Mesothelial cell of epicardium (in vitro differentiated cells): ENCODE measurements around the gene LTBP1. TPM values are rescaled to one million over a fixed set of nuclear protein-coding genes. Genes with fewer than 3 reads are reported as not detected.
"Not testable (repeated sequence)": the region's sequence is repeated elsewhere in the genome, so short reads cannot be mapped to it uniquely, and the experiment has no call there.

Experiments
- DNase-seq, 2 experiments: peaks; one replicate each; pipeline ENCODE4 v3.0.0; 2021; ENCODE audit warnings: low spot score in 2 of 2; ENCODE audit not compliant: unreplicated experiment in 2 of 2
- H3K27ac Mint-ChIP-seq: 2 replicates; pipeline ENCODE4 v1.8.0; 2021; ENCODE audit warnings: mixed read lengths
- H3K27me3 Mint-ChIP-seq: 2 replicates; pipeline ENCODE4 v1.8.0; 2021; ENCODE audit warnings: low read depth, mixed read lengths
- H3K36me3 Mint-ChIP-seq: 2 replicates; pipeline ENCODE4 v1.8.0; 2021; ENCODE audit warnings: mixed read lengths
- H3K4me1 Mint-ChIP-seq: 2 replicates; pipeline ENCODE4 v1.8.0; 2021; ENCODE audit warnings: mixed read lengths
- H3K4me3 Mint-ChIP-seq: 2 replicates; pipeline ENCODE4 v1.8.0; 2021; ENCODE audit warnings: mild to moderate bottlenecking, moderate library complexity, mixed read lengths
- H3K9me3 Mint-ChIP-seq: 2 replicates; pipeline ENCODE4 v1.8.0; 2021; ENCODE audit warnings: mixed read lengths
- total RNA-seq: library from RNA; stranded (reverse); gene quantifications from 3 replicates; pipeline ENCODE4 v1.2.1, GENCODE V29; 2021
- TF ChIP-seq, protein P1 (sequence below): fragments of 200-600 bp; sonication (generic); IDR thresholded peaks from one replicate; pipeline ENCODE4 v1.5.0; 2021; ENCODE audit warnings: antibody characterized with exemption; ENCODE audit not compliant: unreplicated experiment

LTBP1 gene
- total RNA-seq, 1 donor from 2014 or later, result 80.2 TPM

GRCh38 chr2:33435518-33435917 is 488.8 kb downstream of the LTBP1 start:
- H3K36me3 Mint-ChIP-seq, result no peaks in the 10 kb centered on the region
- H3K4me3 Mint-ChIP-seq, result no peak overlapping the region
- TF ChIP-seq, protein P1, sequence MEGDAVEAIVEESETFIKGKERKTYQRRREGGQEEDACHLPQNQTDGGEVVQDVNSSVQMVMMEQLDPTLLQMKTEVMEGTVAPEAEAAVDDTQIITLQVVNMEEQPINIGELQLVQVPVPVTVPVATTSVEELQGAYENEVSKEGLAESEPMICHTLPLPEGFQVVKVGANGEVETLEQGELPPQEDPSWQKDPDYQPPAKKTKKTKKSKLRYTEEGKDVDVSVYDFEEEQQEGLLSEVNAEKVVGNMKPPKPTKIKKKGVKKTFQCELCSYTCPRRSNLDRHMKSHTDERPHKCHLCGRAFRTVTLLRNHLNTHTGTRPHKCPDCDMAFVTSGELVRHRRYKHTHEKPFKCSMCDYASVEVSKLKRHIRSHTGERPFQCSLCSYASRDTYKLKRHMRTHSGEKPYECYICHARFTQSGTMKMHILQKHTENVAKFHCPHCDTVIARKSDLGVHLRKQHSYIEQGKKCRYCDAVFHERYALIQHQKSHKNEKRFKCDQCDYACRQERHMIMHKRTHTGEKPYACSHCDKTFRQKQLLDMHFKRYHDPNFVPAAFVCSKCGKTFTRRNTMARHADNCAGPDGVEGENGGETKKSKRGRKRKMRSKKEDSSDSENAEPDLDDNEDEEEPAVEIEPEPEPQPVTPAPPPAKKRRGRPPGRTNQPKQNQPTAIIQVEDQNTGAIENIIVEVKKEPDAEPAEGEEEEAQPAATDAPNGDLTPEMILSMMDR, result no peak
- no peak overlapping the region for H3K27ac Mint-ChIP-seq
- no peaks in the 10 kb centered on the region for H3K9me3 Mint-ChIP-seq
- peaks cover 6% of the 10 kb centered on the region for H3K4me1 Mint-ChIP-seq
- DNase-seq, result no peak
- H3K27me3 Mint-ChIP-seq, result peaks cover 2% of the 10 kb centered on the region

DNA sequence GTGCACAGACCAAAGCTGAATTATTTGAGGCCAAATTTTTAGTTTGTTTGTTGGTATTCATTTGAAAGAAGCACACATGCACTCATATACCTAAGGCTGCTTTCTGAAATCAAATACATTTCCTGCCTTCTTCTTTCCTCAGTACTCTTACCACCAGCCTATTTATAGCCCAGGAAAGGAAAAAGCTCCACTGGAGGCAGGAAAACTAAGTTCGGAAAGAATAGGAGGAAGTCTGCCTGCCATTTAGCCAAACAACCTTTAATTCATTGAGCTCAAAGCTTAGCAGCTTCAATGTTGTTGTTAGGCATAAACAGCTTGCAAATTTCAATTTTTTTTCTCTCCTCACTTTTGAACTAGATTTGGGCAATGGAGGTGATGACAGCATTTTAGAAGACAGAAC is 489.3 kb downstream of the LTBP1 start:
- TF ChIP-seq, protein P1, result no peak
- no peaks in the 10 kb centered on the region for H3K9me3 Mint-ChIP-seq
- DNase-seq, result no peak
- peaks cover 6% of the 10 kb centered on the region for H3K4me1 Mint-ChIP-seq
- no peak overlapping the region for H3K4me3 Mint-ChIP-seq
- no peak overlapping the region for H3K27ac Mint-ChIP-seq
- no peaks in the 10 kb centered on the region for H3K36me3 Mint-ChIP-seq
- peaks cover 2% of the 10 kb centered on the region for H3K27me3 Mint-ChIP-seq

DNA sequence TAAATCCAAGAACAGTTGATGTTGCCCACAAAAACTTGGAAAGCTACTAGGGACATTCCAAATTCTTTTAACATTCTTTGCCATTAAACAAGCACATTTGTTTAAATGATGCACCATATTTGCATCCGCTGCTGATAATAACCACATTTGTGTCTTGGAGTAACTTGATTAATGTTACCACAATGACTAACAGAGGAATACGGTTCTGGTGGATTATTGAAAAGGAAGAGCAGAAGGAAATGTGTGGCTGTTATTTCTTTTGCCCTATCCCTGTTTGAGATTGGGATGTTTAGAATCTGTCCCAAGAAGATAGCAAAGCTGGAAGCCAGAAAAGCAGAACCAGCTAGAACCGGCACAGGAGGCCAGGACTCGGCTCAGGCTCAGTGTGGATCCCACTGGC is 490.5 kb downstream of the LTBP1 start:
- TF ChIP-seq, protein P1, result no peak
- Mint-ChIP-seq H3K27ac (no peak overlapping the region), H3K4me1 (peaks cover 6% of the 10 kb centered on the region), H3K36me3 (no peaks in the 10 kb centered on the region), H3K27me3 (no peaks in the 10 kb centered on the region), H3K4me3 (no peak overlapping the region), H3K9me3 (no peaks in the 10 kb centered on the region)
- DNase-seq, result no peak

DNA sequence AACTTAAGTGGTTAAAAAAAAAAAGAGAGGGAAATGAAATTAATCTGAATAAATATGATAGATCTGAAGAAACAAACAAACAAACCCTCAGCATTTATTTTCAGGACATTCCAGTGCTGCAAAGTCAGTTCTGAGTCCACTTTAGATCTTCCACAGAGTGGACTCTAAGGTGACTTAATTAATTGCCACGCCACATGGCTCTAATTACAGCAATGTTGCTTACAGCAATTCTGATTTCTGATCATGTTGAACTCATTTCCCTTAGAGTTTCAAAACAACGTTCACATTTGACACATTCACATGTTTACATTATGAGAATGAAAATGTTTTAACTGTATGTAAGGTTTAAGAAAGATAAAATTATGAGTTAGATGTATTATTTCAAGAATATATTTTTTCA is 491.1 kb downstream of the LTBP1 start:
- no peaks in the 10 kb centered on the region for H3K36me3 Mint-ChIP-seq
- no peak overlapping the region for H3K4me3 Mint-ChIP-seq
- H3K27me3 Mint-ChIP-seq, result no peaks in the 10 kb centered on the region
- TF ChIP-seq, protein P1, result no peak
- no peak overlapping the region for H3K27ac Mint-ChIP-seq
- no peaks in the 10 kb centered on the region for H3K9me3 Mint-ChIP-seq
- no peak for DNase-seq
- H3K4me1 Mint-ChIP-seq, result peaks cover 6% of the 10 kb centered on the region

DNA sequence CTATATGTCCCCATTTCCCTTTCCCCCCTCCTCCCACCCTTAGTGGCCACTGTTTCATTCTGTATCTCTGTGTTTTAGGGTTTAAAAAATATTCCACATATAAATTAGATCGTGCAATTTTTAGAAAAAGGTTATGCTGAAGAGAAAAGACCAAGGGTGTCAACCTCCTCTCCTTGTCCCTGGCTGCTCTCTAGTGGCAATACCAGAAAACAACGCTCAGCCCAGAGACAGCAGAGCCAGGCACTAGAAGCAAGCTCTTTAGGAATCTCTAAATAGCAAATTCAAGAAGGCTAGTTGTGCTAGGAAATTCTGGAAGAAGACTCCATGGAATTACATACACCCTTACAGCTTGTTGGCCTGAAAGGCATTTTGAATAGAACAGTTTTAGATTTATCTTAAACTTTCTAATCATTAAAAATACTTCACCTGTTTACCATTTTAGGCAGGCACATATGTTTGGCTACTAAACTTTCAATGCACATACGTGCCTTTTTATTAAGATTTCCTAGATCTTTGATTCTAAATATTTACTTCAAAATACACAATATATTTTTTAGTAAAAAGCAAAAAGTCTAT is 494.6 kb downstream of the LTBP1 start:
- H3K9me3 Mint-ChIP-seq, result no peaks in the 10 kb centered on the region
- H3K36me3 Mint-ChIP-seq, result no peaks in the 10 kb centered on the region
- no peak overlapping the region for H3K4me3 Mint-ChIP-seq
- H3K27me3 Mint-ChIP-seq, result no peaks in the 10 kb centered on the region
- peaks cover 6% of the 10 kb centered on the region for H3K4me1 Mint-ChIP-seq
- H3K27ac Mint-ChIP-seq, result no peak overlapping the region
- TF ChIP-seq, protein P1, result no peak
- no peak for DNase-seq

GRCh38 chr2:33442052-33442451 is 495.3 kb downstream of the LTBP1 start:
- H3K4me3 Mint-ChIP-seq, DNase-seq, H3K27ac Mint-ChIP-seq, H3K36me3 Mint-ChIP-seq, H3K9me3 Mint-ChIP-seq, H3K4me1 Mint-ChIP-seq, H3K27me3 Mint-ChIP-seq: not testable (repeated sequence)
